Fibroblast of skin of left quadriceps (primary cell): ENCODE results near the gene FAF2.
A peak's percentile ranks its signal among the peaks of the same experiment; 100 is the strongest.

Experiments
- DNase-seq, 2 experiments: peaks; one replicate each; pipeline ENCODE4 v3.0.0-alpha.2; 2013; ENCODE audit warnings: low read depth in 2 of 2

The FAF2 gene

DNA sequence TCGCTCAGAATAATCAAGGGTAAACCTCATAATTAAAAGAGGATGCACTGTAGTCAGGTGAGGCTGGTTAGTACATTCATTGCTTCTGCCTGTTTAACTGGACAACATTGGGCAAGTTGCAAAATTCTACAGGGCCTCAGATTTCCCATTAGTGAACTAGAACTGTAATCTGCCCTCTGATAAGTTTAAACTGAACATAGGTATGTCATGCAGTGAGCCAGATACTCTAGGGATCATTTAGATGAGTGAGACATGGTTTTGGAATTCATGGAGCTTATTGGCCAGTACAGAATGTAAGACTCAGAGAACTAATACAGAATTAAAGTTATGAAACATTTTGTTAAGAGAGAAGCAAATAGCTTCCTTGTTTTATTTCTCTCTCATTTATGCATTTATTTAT lies 53.1 kb downstream of the FAF2 start:
- DNase-seq: peak; percentile 68 to 69

DNA sequence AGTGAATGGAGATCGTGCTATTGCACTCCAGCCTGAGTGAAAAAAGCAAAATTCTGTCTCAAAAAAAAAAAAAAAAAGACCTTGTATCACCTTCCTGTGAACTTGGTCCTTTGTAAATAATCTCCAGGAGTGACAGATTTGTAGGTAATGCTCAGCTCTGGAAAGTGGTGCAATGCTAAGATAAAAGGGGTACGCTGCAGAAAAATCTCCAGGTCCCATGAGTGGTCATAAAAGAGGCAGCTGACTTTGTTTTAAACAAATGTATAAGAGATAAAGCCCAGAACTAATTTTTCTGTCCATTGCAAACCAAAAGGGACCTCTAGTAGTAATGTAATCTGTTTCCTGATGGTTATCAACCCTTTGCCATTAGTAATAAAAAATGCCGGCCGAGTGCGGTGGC lies 55.3 kb downstream of the FAF2 start:
- no peak for DNase-seq

DNA sequence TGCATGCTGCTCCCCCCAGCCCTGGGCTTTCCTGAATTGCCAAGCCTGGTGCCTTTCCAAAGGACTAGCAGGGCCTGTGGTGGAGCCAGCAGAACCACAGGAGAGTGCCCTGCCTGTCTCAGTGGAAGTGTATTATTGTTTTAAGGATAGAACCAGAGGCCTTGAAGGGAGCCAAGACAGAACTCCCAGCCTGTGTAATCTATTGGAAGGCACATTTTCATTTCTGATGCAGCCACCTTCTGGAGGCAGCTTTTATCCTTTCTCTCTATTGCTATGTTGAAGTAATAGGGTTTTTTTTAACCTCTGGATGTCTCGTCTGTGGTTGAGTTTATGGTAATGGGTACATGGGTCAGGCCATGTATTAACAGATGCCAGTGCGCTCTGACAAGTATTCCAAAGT lies 59.7 kb downstream of the FAF2 start:
- DNase-seq: no peak

DNA sequence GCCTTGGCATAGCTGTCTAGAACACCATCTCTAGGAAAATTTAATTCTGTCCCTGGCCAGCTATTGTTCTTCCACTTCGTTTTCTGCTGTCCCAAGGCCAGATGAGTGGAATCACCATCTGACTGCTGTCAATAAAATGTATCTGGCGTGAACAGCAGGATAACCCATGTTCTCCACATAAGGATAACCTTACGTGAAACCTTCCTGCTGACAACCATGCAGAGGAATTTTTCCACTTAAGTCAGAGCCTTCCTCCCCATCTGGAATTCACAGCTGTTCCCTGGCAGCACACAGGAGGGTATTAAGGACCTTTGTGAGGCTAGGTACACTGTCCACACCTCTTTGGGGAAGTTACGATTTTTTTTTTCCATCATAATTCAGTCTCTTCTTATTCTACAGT lies 60.4 kb downstream of the FAF2 start:
- no peak for DNase-seq

DNA sequence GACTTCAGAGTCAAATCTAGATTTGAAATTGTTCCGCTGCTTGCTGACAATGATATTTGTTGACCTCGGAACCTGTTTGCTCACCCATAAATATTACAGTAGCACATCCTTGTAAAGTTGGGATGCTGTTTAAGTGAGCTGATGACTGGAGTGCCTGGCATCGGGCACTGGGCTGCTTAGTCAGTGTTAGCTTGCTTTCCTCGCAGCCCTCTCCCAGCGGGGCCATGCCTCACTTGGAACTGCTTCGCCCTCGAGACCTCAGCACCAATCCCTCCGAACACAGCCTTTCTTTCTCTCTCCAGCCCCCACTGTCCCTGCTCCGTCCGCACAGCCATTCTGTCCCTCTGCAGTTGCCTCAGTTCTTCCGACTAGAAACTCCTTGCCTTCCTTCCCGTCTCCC lies 65.6 kb downstream of the FAF2 start:
- no peak for DNase-seq

DNA sequence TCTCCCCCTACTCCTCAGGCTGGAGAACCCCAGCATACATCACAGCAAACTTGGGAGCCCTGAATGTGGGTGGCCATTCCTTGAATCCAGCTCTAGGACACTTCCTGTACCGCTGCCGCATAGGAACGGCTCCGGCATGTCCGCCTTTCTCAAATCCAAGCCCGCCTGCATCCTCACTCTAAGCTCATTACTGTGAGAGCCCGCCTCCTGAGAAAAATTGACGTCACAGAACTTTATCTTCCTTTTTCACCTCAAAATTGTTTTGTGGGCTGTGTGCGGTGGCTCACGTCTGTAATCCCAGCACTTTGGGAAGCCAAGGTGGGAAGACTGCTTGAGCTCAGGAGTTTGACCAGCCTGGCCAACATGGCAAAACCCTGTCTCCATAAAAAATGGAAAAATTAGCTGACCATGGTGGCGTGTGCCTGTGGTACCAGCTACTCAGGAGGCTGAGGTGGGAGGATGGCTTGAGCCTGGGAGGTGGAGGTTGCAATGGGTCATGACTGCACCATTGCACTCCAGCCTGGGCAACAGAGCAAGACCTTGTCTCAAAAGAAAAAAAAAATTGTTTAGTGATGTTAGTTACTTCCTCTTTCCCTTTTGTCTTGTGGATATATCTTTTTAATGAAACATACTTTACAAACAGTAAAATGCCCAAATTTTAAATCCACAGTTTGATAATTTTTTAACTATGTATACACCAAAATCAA lies 66.2 kb downstream of the FAF2 start:
- no peak for DNase-seq

DNA sequence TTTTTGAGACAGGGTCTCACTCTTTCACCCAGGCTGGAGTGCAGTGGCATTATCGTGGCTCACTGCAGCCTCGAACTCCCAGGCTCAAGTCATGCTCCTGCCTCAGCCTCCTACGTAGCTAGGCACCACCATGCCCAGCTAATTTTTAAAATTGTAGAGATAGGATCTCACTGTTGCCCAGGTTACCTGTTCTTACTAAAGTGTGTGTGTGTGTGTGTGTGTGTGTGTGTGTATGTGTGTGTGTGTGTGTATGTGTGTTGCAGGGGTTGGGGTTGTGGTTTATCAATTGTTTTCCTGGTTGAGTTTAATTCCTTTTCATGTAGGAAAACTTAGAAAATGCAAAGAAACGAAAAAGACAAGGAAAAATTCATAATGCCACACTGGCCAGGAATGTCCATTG lies 67.2 kb downstream of the FAF2 start:
- DNase-seq: no peak

DNA sequence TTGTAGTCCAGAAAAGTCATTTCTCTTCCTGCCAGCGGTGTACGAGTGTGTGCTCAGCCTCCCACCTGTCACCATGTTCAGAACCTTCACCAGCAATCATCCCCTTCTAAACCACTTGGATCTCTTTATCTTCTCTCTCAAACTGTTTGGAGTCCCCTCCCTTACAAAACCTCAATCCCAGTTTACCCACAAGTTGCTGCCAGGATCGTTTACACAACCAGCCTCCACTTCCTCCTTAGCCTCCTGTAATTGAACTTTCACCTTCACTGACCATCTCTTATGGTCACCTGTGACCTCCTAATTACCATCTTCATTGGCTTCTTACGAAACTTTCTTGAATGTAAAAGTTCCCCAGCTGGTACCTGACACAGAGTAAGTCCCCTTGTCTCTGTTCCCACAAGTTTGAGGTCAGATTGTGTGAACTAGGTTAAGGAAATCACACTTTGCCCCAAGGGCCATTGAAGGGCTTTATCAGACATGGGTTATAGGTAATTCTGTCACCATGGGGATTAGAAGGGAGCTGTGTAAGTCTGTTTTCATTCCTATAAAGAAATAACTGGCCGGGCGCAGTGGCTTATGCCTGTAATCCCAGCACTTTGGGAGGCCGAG lies 69.0 kb downstream of the FAF2 start:
- no peak for DNase-seq

DNA sequence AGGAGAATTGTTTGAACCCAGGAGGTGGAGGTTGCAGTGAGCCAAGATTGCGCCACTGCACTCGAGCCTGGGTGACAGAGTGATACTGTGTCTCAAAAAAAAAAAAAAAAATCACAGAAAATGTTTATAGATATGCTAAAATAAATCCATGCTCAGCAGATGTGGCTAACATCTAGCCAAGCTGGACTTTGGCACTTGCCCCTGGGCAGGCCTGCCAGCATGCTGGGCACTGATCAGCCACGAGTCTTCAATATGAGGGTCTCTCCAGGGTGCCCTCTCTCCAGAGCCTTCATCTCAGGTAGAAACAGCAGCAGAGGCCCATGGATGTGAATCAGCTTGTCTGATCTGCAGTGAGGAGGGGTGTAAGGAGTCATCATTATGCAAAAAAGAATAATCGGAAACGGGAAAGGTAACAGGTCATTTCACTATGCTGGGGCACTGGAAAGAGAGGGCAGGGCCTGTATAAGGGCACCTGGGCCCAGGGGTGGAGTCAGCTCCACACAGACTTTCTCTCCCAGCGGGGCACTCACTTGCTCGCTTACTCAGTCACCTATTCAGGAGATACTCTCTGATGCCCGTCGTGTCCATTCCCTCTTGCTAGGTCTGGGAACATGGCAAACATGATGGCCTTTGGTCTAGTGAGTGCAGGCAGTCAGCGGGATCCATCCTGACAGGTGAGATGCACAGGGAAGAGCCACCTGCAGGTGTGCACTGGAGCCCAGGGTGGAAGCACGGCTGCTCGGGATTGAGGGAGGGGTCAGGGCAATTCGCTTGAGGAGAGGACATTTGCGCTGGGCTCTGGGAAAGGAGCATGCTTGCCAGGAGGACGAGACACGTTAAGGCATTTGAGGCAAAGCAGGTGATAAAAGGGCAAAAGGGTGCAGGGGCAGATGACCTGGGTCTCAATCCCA lies 71.9 kb downstream of the FAF2 start:
- DNase-seq: no peak

DNA sequence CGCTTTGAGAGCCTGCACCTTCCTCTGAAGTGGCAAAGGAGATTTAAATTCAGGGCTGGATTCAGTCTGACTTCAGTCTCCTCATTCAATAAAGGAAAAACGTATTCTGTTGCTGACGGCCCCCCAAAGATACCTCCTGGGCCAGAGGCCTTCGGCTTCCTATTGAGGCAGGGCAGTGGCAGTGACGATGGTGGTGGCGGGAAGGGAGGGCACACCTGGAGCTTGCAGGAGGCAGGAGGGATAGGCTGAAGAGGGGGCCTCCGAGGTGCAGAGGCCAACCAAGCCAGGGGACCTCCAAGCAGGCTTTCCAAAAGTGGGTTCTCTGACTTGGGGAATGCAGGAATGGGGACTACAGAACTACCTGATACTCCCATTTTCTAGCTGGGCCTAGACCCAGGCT lies 73.1 kb downstream of the FAF2 start:
- no peak for DNase-seq

DNA sequence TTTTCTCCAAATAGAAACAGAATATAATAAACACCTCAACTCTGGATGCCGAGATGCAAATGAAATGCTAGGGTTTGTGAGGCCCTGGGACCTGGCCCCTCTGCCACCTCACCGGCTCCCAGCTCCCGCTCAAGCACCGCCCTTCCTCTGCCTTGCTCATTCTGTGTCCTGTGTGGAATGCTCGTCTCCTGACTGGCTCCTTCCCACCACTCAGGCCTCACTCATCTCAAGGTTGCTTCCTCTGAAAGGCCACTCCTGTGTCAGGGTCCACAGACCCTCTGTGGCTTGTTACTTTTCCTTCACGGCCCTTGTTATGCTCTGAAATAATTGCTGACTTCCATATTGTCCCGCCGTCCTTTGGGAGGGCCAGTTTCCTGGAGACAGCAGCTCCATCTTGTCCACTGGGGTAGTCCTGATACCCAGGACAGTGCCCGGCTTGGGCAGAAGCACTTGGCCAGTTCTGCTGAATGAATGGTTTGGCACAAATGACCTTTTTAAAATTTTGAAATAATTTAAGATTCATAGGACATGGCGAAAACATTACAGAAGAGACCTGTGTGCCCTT lies 73.6 kb downstream of the FAF2 start:
- DNase-seq: no peak

DNA sequence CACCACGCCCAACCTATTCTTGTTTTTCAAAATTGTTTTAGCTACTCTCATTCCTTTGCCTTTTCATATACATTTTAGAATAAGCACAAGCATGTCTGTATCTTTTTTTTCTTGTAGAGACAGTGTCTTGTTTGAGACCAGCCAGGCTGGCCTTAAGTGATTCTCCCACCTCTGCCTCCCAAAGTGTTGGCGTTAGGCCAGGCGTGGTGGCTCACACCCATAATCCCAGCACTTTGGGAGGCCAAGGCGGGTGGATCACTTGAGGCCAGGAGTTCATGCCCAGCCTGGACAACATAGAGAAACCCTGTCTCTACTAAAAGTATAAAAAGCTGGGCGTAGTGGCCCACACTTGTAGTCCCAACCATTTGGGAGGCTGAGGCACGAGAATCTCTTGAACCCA lies 76.0 kb downstream of the FAF2 start:
- DNase-seq: no peak

DNA sequence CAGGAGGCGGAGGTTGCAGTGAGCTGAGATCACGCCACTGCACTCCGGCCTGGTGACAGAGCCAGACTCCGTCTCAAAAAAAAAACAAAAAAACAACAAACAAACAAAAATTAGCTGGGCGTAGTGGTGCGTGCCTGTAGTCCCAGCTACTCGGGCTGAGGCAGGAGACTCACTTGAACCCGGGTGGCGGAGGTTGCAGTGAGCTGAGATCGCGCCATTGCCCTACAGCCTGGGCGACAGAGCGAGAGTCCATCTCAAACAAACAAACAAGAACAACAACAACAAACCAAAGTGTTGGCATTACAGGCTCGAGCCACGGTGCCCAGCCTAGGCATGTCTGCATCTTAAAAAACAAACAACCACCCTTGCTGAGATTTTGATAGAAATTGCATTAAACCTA lies 76.8 kb downstream of the FAF2 start:
- no peak for DNase-seq

DNA sequence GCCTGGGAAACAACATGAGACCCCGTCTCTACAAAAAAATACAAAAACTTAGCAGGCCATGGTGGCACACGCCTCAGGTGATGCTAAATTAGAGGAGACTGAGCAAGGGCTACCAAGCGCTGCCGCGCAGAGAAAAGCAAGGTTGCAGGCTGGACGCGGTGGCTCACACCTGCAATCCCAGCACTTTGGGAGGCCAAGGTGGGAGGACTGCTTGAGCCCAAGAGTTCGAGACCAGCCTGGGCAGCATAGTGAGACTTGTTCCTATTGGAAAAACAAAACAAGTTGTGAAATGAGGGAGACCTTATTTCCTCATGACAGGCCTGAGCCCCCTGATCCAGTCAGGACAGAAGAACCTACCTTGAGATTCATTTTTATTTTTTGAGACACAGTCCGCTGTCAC lies 77.5 kb downstream of the FAF2 start:
- no peak for DNase-seq

DNA sequence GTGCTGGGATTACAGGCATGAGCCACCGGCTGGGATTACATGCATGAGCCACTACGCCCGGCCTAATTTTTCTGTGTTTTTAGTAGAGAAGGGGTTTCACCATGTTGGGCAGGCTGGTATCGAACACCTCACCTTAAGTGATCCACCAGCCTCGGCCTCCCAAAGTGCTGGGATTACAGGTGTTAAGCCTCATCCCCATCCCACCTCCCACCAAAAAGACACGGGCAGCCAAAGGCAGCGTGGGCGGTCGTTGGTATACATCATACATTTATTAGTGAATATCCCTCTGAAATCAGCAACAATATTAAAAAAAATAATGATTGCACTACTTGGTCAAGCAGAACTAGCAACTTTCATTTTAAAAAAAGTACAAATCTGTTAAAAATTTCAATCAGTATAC lies 78.3 kb downstream of the FAF2 start:
- DNase-seq: no peak

DNA sequence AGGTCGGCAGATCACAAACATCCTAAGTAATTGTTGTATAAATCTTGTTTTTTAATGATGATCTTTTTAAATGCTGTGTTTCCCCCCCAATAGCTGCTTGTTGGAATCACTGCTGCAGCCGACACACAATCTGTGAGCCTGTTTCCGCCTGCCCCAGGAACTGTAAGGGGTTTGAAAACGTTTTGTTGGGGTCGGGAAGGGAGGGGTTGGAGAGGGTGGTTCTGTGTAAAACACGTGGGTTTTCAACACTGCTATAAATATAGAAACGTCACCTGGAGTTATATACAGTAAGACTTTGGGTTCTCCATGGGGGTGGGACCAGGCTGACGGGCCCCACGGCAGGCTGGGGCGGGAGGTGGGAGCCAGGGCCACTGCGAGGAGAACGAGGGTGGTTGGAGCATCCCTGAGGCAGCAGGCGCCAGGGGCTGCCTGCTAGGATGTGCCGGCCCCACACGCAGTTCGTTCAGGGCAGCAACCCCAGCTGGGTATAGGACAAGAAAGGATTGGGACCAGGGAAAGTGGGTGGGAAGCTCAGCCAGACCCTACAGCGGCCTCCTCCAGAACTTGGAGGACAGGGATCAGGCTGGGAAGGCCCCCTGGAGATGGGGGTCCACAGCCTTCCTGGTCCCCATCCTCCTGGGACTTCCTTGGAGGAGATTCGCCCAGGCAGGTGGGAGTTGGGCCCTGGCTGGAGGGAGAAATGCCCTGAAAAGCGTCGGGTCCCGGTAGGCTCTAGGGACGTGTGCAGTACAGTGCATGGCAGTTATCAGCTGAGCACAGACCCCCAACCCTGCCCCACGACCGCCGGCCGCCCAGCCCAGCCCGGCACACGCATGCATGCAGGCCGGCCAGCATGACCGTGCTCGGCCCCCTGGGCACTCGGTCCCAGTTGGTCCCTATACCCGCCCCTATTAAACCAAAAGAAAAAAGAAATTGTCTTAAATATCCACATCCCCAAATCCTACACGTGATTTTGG lies 79.3 kb downstream of the FAF2 start:
- DNase-seq: no peak

DNA sequence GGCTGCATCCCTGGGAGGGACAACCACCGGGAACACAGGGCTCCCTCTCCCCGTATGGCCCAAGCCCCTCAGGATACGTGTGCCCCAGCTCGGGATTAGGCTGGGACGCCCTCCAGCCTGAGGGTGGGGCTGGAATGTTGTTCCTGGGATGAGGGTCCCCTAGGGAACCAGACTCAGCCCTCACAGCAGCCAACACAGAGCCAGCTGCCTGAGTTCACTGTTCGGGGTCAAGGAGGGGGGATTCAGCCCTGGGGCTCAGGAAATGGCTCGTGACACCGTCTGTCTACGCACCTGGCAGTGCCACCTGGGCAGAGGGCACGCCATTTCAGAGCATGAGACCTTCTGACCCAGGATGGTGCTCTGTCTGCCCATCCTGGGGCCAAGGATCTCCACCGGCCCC lies 80.1 kb downstream of the FAF2 start:
- DNase-seq: no peak

DNA sequence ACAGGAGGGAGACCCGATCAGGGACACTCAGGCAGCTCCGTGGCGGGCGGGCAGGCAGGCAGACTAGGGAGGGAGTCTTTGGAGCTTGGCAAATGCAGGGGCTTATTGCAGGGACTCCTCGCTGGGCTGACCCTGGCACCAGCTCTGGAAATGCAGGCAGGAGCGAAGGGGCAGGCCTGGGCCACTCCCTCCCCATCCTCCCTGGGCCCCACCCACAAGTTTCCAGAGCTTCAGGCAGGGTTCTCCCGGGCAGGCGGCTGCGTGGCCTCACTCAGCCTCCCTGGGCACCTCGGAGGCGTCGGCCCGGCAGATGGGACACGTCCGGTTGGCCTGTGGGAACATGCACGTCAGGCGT lies 80.6 kb downstream of the FAF2 start:
- no peak for DNase-seq

DNA sequence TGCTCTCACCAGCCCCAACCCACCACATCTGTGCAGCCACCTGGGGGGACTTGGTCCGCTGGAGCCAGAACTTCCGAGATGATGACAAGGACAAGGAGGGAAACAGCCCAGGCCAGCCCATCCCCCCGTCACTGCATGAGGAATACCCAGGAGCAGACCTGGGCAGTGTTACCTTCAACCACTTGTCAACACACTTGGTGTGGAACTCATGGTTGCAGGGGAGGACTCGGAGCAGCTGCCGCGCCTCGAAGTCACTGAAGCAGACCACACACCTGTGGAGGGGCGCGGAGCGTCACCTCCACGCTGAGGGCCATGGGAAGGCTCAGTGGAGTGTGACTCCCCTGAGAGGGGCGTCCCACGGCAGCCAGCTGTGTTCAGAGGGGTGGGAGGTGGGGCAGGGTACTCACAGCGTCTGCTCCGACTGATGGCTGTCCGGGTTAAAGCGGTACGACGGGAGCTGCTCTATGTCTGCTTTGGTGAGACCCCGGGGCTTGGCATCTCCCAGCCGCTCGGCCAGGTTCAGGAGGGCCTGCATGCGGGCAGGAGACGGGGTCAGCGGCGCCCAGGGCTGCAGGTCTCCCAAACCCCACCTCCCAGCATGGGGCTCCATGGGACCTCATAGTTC lies 81.0 kb downstream of the FAF2 start:
- DNase-seq: no peak

DNA sequence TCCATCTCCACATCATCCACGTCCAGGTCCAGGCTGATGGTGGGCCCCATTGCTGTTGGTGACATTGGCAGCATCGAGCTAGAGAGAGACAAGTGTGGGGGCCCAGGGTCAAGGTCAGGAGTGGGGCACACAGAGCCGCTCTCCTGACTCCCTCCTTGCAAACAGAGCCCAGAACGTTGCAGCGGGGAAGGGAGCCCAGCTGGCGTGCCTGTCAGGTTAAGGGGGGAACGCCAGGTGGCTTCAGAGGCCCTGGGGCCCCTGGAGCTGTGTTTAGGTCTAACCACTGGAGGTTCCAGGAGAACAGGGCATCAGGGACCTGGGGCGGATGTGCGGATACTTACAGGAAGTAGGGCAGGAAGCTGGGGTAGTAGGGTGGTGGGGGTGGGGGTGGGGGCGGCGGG lies 81.6 kb downstream of the FAF2 start:
- DNase-seq: no peak

DNA sequence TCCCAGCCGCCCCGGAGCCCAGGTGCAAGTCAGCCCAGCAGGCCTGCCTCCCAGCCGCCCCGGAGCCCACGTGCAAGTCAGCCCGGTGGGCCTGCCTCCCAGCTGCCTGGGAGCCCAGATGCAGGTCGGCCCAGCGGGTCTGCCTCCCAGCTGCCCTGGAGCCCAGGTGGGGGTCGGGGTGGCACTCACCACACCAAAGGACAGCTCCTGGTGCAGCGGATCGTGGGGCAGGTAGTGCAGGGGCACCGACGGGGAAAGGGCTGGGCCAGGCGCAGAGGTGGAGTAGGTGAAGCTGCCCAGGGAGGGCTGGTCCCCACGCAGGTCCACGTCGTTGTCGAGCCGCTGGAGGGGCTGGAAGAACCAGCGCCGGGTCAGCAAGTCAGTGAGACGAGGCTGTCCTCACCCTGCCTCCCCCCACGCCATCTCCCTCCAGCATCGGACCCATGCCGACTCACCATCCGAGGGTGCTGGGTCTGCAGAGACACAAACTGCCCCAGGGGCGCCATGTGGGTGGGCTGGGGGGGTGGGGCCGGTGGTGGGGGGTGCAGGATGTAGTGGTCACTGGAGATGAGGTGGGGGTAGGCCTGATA lies 82.3 kb downstream of the FAF2 start:
- DNase-seq: no peak
